T-helper 2 cell (primary cell): ENCODE results near the gene TMEM47.

Experiments
- DNase-seq, 5 experiments: peaks; one replicate each; pipeline versions ENCODE4 v3.0.0 to v3.0.0-alpha.2; 2012 to 2022

Gene TMEM47

GRCh38 chrX:34584781-34585180, 72.3 kb downstream of the TMEM47 start:
- no peak for DNase-seq

GRCh38 chrX:34580069-34580468, 77.0 kb downstream of the TMEM47 start:
- no peak for DNase-seq

- DNase-seq, result no peak
These were observed 78.8 kb downstream of the TMEM47 start for GRCh38 chrX:34578237-34578636.
